HFF-Myc (cell line): ENCODE measurements around the gene ADARB2.
"Not testable (repeated sequence)": the region's sequence is repeated elsewhere in the genome, so short reads cannot be mapped to it uniquely, and the experiment has no call there.

Experiments
- DNase-seq: peaks from one replicate; pipeline ENCODE4 v3.0.0-alpha.2; 2011; ENCODE audit warnings: low read depth; ENCODE audit errors: extremely low read depth
- H3K4me3 ChIP-seq: replicated peaks from 2 replicates; pipeline ENCODE4 v1.5.1; 2011; ENCODE audit warnings: low read depth, mild to moderate bottlenecking, control low read depth, low read length
- CTCF ChIP-seq: IDR thresholded peaks from 2 replicates; pipeline ENCODE4 v1.5.1; 2012; ENCODE audit warnings: mild to moderate bottlenecking, low read depth, low read length, control low read depth; ENCODE audit errors: missing control alignments

Gene ADARB2

GRCh38 chr10:1255600-1256431, 481.5 kb downstream of the ADARB2 start:
- no peak for TF ChIP-seq CTCF
- H3K4me3 ChIP-seq: no peak overlapping the region
- DNase-seq: no peak

GRCh38 chr10:1255118-1255517, 482.2 kb downstream of the ADARB2 start:
- DNase-seq: no peak
- TF ChIP-seq CTCF: no peak
- no peak overlapping the region for H3K4me3 ChIP-seq

- TF ChIP-seq CTCF: no peak
- no peak overlapping the region for H3K4me3 ChIP-seq
- no peak for DNase-seq
Observed at GRCh38 chr10:1253523-1254353, 483.6 kb downstream of the ADARB2 start.

- no peak for DNase-seq
- H3K4me3 ChIP-seq: no peak overlapping the region
- TF ChIP-seq CTCF: no peak
Observed at GRCh38 chr10:1251769-1252168, 485.6 kb downstream of the ADARB2 start.

- no peak for TF ChIP-seq CTCF
- no peak overlapping the region for H3K4me3 ChIP-seq
- no peak for DNase-seq
Observed at GRCh38 chr10:1249142-1249920, 488.0 kb downstream of the ADARB2 start.

GRCh38 chr10:1248262-1248630, 489.1 kb downstream of the ADARB2 start:
- H3K4me3 ChIP-seq, DNase-seq: not testable (repeated sequence)
